SHP77 treated with DMSO at 0.1 percent for 48 hours (cell line): ENCODE measurements around the gene CRIP1.

ENCODE experiments used
- DNase-seq: peaks from one replicate; lab custom pipeline; 2025; lab: John Stamatoyannopoulos, UW

Gene CRIP1

GRCh38 chr14:105480807-105481801, 5.6 kb upstream of the CRIP1 start:
- DNase-seq: peak; percentile 67

GRCh38 chr14:105481886-105482457, 4.7 kb upstream of the CRIP1 start:
- DNase-seq: peak; percentile 81

- DNase-seq: no peak
Observed at GRCh38 chr14:105482486-105483110, 4.1 kb upstream of the CRIP1 start.

GRCh38 chr14:105483300-105484068, 3.2 kb upstream of the CRIP1 start:
- no peak for DNase-seq

GRCh38 chr14:105484069-105484996, 2.4 kb upstream of the CRIP1 start:
- no peak for DNase-seq

GRCh38 chr14:105484997-105485393, 1.7 kb upstream of the CRIP1 start:
- DNase-seq: no peak

GRCh38 chr14:105485739-105486162, 935 bp upstream of the CRIP1 start:
- DNase-seq: no peak

- DNase-seq: no peak
Observed at GRCh38 chr14:105486974-105487448, 325 bp downstream of the CRIP1 start.

GRCh38 chr14:105487449-105487985, 831 bp downstream of the CRIP1 start:
- DNase-seq: no peak

- no peak for DNase-seq
Observed at GRCh38 chr14:105487986-105488777, 1.5 kb downstream of the CRIP1 start.

- no peak for DNase-seq
Observed at GRCh38 chr14:105488781-105489541, 2.3 kb downstream of the CRIP1 start.

- DNase-seq: peak; percentile 65
Observed at GRCh38 chr14:105489542-105490266, 3.0 kb downstream of the CRIP1 start.

- DNase-seq: no peak
Observed at GRCh38 chr14:105490267-105490571, 3.5 kb downstream of the CRIP1 start.

- DNase-seq: peak; percentile 98
Observed at GRCh38 chr14:105490572-105491365, 4.1 kb downstream of the CRIP1 start, which contains the start of gene TEDC1. TSS of gene TEDC1 (plus strand) at chr14:105491246. CDS start at chr14:105491376, 130 bp downstream.

- DNase-seq: no peak
Observed at GRCh38 chr14:105491366-105491973, 4.8 kb downstream of the CRIP1 start.

GRCh38 chr14:105492031-105492970, 5.6 kb downstream of the CRIP1 start:
- DNase-seq: no peak
